ENCODE results near the gene PIP4P1.

DNA sequence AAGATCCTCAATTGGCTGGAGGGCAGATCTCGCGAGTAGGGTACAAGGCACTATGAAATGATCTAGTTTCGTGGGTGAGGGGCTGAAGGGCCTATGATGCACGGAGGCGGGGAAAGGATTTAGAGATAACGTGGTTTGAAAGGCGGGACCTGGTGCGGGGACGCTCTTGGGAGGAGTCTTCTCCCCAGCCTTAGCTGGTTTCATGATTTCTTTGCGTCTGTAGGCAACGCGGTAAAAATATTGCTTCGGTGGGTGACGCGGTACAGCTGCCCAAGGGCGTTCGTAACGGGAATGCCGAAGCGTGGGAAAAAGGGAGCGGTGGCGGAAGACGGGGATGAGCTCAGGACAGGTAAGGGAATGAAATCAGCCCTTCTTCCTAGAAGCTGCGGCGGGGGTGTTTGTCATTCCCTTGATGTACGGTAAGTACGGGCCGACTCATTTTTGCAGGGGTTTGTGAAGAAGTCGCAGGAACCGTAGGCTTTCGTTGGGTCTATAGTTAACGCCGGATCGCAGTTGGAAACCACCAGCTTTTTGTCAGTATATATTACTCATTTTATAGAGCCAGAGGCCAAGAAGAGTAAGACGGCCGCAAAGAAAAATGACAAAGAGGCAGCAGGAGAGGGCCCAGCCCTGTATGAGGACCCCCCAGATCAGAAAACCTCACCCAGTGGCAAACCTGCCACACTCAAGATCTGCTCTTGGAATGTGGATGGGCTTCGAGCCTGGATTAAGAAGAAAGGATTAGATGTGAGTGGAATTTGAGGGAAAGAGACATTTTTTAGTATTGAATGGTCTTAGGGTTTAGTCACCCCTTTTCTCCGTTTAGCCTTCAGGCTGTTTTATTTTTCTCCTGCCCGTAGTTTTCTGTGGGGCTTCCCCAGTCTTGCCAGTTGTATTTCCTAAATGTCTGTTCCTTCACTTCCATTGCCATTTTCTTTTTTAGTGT, 5.6 kb downstream of the PIP4P1 start:
- TF ChIP-seq, protein P1, sequence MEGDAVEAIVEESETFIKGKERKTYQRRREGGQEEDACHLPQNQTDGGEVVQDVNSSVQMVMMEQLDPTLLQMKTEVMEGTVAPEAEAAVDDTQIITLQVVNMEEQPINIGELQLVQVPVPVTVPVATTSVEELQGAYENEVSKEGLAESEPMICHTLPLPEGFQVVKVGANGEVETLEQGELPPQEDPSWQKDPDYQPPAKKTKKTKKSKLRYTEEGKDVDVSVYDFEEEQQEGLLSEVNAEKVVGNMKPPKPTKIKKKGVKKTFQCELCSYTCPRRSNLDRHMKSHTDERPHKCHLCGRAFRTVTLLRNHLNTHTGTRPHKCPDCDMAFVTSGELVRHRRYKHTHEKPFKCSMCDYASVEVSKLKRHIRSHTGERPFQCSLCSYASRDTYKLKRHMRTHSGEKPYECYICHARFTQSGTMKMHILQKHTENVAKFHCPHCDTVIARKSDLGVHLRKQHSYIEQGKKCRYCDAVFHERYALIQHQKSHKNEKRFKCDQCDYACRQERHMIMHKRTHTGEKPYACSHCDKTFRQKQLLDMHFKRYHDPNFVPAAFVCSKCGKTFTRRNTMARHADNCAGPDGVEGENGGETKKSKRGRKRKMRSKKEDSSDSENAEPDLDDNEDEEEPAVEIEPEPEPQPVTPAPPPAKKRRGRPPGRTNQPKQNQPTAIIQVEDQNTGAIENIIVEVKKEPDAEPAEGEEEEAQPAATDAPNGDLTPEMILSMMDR (IDR thresholded peaks at IDR 0.05) = no peak
- TF ChIP-seq POLR2AphosphoS5 (IDR thresholded peaks at IDR 0.05) (no peak), POLR2A (IDR thresholded peaks at IDR 0.05) (no peak)

All from upper lobe of left lung (tissue), 4 donors.